K562 (cell line): ENCODE results near the gene NPEPL1. TPM values are rescaled to one million over a fixed set of nuclear protein-coding genes. Genes with fewer than 3 reads are reported as not detected.

ENCODE experiments used
- ARID1B ChIP-seq: fragments of 450-650 bp; IDR thresholded peaks from 2 replicates; pipeline ENCODE4 v1.6.1; 2016; ENCODE audit warnings: antibody characterized with exemption, mild to moderate bottlenecking, inconsistent platforms
- BACH1 ChIP-seq: fragments of 200-800 bp; sonication (Bioruptor generic); IDR thresholded peaks from 2 replicates; pipeline ENCODE4 v1.6.1; 2016; ENCODE audit warnings: missing genetic modification characterization, missing compliant biosample characterization
- CHD4 ChIP-seq: fragments of 200-600 bp; sonication (generic); IDR thresholded peaks from 3 replicates; pipeline ENCODE4 v1.6.1; 2012; ENCODE audit warnings: low read depth, mild to moderate bottlenecking, mixed read lengths, low read length, inconsistent platforms; ENCODE audit not compliant: insufficient read depth, insufficient replicate concordance, poor library complexity, severe bottlenecking
- CSDE1 ChIP-seq, 2 experiments: fragments of 450-650 bp; IDR thresholded peaks; 2 replicates each; pipeline ENCODE4 v1.6.1; 2016; ENCODE audit warnings: mild to moderate bottlenecking in 1 of 2
- E2F3 ChIP-seq: fragments of 250-450 bp; sonication (Bioruptor Pico); IDR thresholded peaks from 2 replicates; pipeline ENCODE4 v1.4.0; 2020; ENCODE audit warnings: mild to moderate bottlenecking
- EP400 ChIP-seq: fragments of 450-650 bp; IDR thresholded peaks from 2 replicates; pipeline ENCODE4 v1.6.1; 2017; ENCODE audit warnings: antibody characterized with exemption, mild to moderate bottlenecking, moderate library complexity
- GABPA ChIP-seq: fragments of 200-800 bp; sonication (Bioruptor generic); conservative IDR thresholded peaks from 2 replicates; pipeline ENCODE4 v1.6.1; 2016; ENCODE audit warnings: low read depth, missing genetic modification characterization, missing compliant biosample characterization
- GATAD2A ChIP-seq: fragments of 450-650 bp; IDR thresholded peaks from 2 replicates; pipeline ENCODE4 v1.6.1; 2017
- GTF2A2 ChIP-seq: IDR thresholded peaks from 2 replicates; pipeline ENCODE4 v1.6.1; 2016; ENCODE audit warnings: mild to moderate bottlenecking, missing genetic modification characterization, missing compliant biosample characterization
- HMG20B ChIP-seq: fragments of 250-450 bp; sonication (Bioruptor Pico); IDR thresholded peaks from 2 replicates; pipeline ENCODE4 v1.5.0; 2021; ENCODE audit warnings: mild to moderate bottlenecking
- MEIS2 ChIP-seq: fragments of 450-650 bp; IDR thresholded peaks from 2 replicates; pipeline ENCODE4 v1.6.1; 2014; ENCODE audit warnings: mild to moderate bottlenecking; ENCODE audit not compliant: partially characterized antibody
- MTA3 ChIP-seq: fragments of 450-650 bp; formaldehyde crosslinking; IDR thresholded peaks from 2 replicates; pipeline ENCODE4 v1.6.1; 2017; ENCODE audit warnings: mild to moderate bottlenecking, borderline replicate concordance
- NCOA2 ChIP-seq, 2 experiments: fragments of 450-650 bp; IDR thresholded peaks; 2 replicates each; pipeline ENCODE4 v1.6.1; 2018; ENCODE audit warnings: mild to moderate bottlenecking in 2 of 2, moderate library complexity in 1 of 2; ENCODE audit not compliant: partially characterized antibody in 2 of 2
- NUFIP1 ChIP-seq: fragments of 450-650 bp; IDR thresholded peaks from 2 replicates; pipeline ENCODE4 v1.6.1; 2018; ENCODE audit not compliant: partially characterized antibody
- SAP30 ChIP-seq: fragments of 200-600 bp; sonication (generic); IDR thresholded peaks from 2 replicates; pipeline ENCODE4 v1.6.1; 2012; ENCODE audit warnings: borderline replicate concordance, low read depth, mild to moderate bottlenecking, moderate library complexity, low read length, control low read depth, inconsistent platforms; ENCODE audit not compliant: insufficient read depth, poor library complexity, severe bottlenecking
- TRIM28 ChIP-seq: fragments of 450-650 bp; IDR thresholded peaks from 2 replicates; pipeline ENCODE4 v1.6.1; 2017
- ZNF57 ChIP-seq: fragments of 450-650 bp; formaldehyde crosslinking; IDR thresholded peaks from 2 replicates; pipeline ENCODE4 v1.4.0; 2020; ENCODE audit warnings: mild to moderate bottlenecking, moderate library complexity
- ZNF589 ChIP-seq: fragments of 200-800 bp; sonication (Bioruptor generic); IDR thresholded peaks from 2 replicates; pipeline ENCODE4 v1.6.1; 2016; ENCODE audit warnings: low read depth, missing genetic modification characterization, missing compliant biosample characterization
- polyA plus RNA-seq, 8 experiments: library from polyadenylated mRNA; depleted of rRNA in 4 of 8; stranded (reverse) in 5 of 8; unstranded in 3 of 8; fragments of >200 nt; fragmentation: Nextera tagmentation in 2 of 8; fragmentation: Illumina TruSeq in 1 of 8; extraction: Ambion mirVana in 2 of 8; extraction: Trizol in 1 of 8; gene quantifications; 2 replicates each; pipeline versions ENCODE4 v1.2.1 to v1.2.3, GENCODE V29; 2011 to 2014; ENCODE audit warnings: inconsistent platforms in 1 of 8, missing spikeins in 1 of 8
- total RNA-seq, 7 experiments: library from RNA; depleted of rRNA in 6 of 7; stranded (reverse); fragments of >200 nt in 6 of 7; fragmentation: Illumina TruSeq in 2 of 7; extraction: Trizol in 2 of 7; gene quantifications; 2 replicates each; pipeline versions ENCODE4 v1.2.1 to v1.2.3, GENCODE V29; 2011 to 2021; ENCODE audit warnings: low replicate concordance in 1 of 7
- TF ChIP-seq, protein P1 (sequence below): fragments of 250-450 bp; sonication (Bioruptor Pico); IDR thresholded peaks from 2 replicates; pipeline ENCODE4 v1.8.0; 2022; ENCODE audit warnings: inconsistent platforms
- TF ChIP-seq, protein P2 (sequence below): sonication (generic); formaldehyde crosslinking; IDR thresholded peaks from 2 replicates; pipeline ENCODE4 v1.8.0; 2022; ENCODE audit warnings: missing genetic modification reagents, mild to moderate bottlenecking, borderline replicate concordance
- TF ChIP-seq, protein P3 (sequence below): fragments of 450-650 bp; conservative IDR thresholded peaks from 2 replicates; pipeline ENCODE4 v1.6.1; 2016; ENCODE audit warnings: missing genetic modification characterization, low read depth, mild to moderate bottlenecking, missing compliant biosample characterization, moderate library complexity
- TF ChIP-seq, protein P4 (sequence below): fragments of 250-450 bp; sonication (Bioruptor Pico); IDR thresholded peaks from 2 replicates; pipeline ENCODE4 v1.5.0; 2021

NPEPL1 gene
- total and polyA plus RNA-seq, 9 of the 15 experiments (the other 6 are each of a cell fraction or from before 2014, with no cell fraction given): 0.04 to 5.6 (median 0.94) TPM

DNA sequence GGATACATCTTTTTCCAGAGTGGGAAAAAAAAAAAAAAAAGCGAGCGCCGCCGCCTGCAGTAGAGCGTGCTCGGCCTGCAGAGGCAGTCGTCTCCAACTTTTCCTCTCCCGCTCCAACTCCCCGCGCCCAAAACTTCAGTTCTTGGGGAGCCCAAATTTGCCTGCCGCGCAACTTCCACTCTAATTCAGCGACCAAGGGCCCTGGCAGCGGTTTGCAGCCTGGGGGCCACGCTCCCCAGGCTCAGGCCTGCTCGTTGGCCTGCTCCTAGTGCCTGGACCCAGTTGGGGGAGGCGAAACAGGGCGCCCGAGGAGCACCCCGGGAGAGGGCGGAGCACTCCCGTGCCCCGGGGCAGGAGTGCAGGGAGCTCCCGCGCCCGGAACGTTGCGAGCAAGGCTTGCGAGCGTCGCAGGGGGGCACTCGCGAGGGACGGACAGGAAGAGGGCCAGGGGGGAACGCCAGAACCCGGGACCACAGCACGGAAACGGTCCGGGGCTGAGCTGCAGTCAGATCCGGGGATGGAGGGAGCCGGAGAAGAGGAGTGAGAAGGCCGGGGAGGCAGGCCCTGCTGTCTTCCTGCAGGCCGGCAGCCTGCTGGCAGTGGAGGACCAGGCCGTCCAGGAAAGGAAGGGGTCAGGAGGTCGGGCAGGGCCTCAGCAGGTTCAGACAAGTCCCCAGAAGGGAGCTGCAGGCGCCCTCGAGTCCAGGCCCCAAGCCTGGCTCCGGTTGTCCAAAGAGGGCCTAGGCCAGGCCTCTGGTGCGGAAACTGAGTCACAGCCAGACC is 41.6 kb upstream of the NPEPL1 start, which contains the start of gene STX16 (continued):
- no peak for TF ChIP-seq HMG20B (CRISPR knock-in tag)
- TF ChIP-seq ZNF589 (CRISPR knock-in tag): no peak
- TF ChIP-seq SAP30: no peak
- no peak for TF ChIP-seq NCOA2 (IDR thresholded peaks at IDR 0.05; ENCODE audit: partially characterized antibody in 2 of 2)
- TF ChIP-seq ARID1B: peak; percentile 62
- peak; percentile 52; the same call in 1 of the 2 replicates for TF ChIP-seq GTF2A2 (tag)
- peak; percentile 100 for TF ChIP-seq GABPA (tag)
- TF ChIP-seq, protein P1, sequence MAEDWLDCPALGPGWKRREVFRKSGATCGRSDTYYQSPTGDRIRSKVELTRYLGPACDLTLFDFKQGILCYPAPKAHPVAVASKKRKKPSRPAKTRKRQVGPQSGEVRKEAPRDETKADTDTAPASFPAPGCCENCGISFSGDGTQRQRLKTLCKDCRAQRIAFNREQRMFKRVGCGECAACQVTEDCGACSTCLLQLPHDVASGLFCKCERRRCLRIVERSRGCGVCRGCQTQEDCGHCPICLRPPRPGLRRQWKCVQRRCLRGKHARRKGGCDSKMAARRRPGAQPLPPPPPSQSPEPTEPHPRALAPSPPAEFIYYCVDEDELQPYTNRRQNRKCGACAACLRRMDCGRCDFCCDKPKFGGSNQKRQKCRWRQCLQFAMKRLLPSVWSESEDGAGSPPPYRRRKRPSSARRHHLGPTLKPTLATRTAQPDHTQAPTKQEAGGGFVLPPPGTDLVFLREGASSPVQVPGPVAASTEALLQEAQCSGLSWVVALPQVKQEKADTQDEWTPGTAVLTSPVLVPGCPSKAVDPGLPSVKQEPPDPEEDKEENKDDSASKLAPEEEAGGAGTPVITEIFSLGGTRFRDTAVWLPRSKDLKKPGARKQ (CRISPR knock-in tag): no peak
- TF ChIP-seq MTA3: peak; percentile 96
- TF ChIP-seq EP400: peak; percentile 80
- TF ChIP-seq, protein P2, sequence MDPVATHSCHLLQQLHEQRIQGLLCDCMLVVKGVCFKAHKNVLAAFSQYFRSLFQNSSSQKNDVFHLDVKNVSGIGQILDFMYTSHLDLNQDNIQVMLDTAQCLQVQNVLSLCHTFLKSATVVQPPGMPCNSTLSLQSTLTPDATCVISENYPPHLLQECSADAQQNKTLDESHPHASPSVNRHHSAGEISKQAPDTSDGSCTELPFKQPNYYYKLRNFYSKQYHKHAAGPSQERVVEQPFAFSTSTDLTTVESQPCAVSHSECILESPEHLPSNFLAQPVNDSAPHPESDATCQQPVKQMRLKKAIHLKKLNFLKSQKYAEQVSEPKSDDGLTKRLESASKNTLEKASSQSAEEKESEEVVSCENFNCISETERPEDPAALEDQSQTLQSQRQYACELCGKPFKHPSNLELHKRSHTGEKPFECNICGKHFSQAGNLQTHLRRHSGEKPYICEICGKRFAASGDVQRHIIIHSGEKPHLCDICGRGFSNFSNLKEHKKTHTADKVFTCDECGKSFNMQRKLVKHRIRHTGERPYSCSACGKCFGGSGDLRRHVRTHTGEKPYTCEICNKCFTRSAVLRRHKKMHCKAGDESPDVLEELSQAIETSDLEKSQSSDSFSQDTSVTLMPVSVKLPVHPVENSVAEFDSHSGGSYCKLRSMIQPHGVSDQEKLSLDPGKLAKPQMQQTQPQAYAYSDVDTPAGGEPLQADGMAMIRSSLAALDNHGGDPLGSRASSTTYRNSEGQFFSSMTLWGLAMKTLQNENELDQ: peak; percentile 72; the same call in 1 of the 2 replicates
- peak; percentile 20 for TF ChIP-seq NUFIP1
- no peak; the same call in 1 of the 2 replicates for TF ChIP-seq ZNF57 (CRISPR knock-in tag)
- no peak for TF ChIP-seq CSDE1 (IDR thresholded peaks at IDR 0.05)
- TF ChIP-seq, protein P3, sequence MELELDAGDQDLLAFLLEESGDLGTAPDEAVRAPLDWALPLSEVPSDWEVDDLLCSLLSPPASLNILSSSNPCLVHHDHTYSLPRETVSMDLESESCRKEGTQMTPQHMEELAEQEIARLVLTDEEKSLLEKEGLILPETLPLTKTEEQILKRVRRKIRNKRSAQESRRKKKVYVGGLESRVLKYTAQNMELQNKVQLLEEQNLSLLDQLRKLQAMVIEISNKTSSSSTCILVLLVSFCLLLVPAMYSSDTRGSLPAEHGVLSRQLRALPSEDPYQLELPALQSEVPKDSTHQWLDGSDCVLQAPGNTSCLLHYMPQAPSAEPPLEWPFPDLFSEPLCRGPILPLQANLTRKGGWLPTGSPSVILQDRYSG (tag): no peak
- peak; percentile 93 for TF ChIP-seq TRIM28
- TF ChIP-seq, protein P4, sequence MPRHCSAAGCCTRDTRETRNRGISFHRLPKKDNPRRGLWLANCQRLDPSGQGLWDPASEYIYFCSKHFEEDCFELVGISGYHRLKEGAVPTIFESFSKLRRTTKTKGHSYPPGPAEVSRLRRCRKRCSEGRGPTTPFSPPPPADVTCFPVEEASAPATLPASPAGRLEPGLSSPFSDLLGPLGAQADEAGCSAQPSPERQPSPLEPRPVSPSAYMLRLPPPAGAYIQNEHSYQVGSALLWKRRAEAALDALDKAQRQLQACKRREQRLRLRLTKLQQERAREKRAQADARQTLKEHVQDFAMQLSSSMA: peak; percentile 97
- TF ChIP-seq BACH1 (tag): no peak
- no peak for TF ChIP-seq MEIS2
- peak; percentile 84 for TF ChIP-seq E2F3 (CRISPR knock-in tag)
- TF ChIP-seq CHD4: peak; percentile 51
- peak; percentile 80; the same call in 1 of the 2 replicates for TF ChIP-seq GATAD2A
